B cell (primary cell): ENCODE data around the gene TPST1. TPM values are rescaled to one million over a fixed set of nuclear protein-coding genes. Genes with fewer than 3 reads are reported as not detected.
A peak's percentile ranks its signal among the peaks of the same experiment; 100 is the strongest.

Experiments used
- ATAC-seq: fragments of 200-7000 bp; cut with Tn5 transposase; one replicate; pipeline ENCODE4 v1.10.0; 2021; ENCODE audit warnings: low read depth, mild to moderate bottlenecking, moderate number of reproducible peaks, moderate library complexity
- CTCF ChIA-PET: fragments of 350-600 bp; sonication (Branson Sonifier 250); formaldehyde crosslinking; loops from one replicate; lab custom pipeline; 2021; ENCODE audit warnings: antibody characterized with exemption, inconsistent platforms; lab: Charles Lee
- POLR2A ChIA-PET: fragments of 350-600 bp; sonication (Branson Sonifier 250); formaldehyde crosslinking; loops from one replicate; lab custom pipeline; 2021; ENCODE audit warnings: antibody characterized with exemption; lab: Charles Lee
- DNase-seq: peaks from one replicate; pipeline ENCODE4 v3.0.0; 2013
- H2AFZ ChIP-seq: 2 replicates; pipeline ENCODE4 v1.6.1; 2012; ENCODE audit warnings: mild to moderate bottlenecking, low read depth, low read length; ENCODE audit not compliant: insufficient read depth, poor library complexity, severe bottlenecking
- H3K27ac ChIP-seq, 2 donors: 1 replicate in 1 of 2; 2 replicates in 1 of 2; pipeline ENCODE4 v1.5.1; 2012 to 2013; ENCODE audit warnings: low read length in 2 of 2, mild to moderate bottlenecking in 2 of 2, moderate library complexity in 1 of 2
- H3K27me3 ChIP-seq, 4 experiments: fragments of 200-600 bp in 1 of 4; sonication (generic) in 1 of 4; replicated peaks in 1 of 4; 1 replicate in 2 of 4; 2 replicates in 2 of 4; pipeline versions ENCODE4 v1.6.1 to v1.7.0; 2013 to 2016; ENCODE audit warnings: low read length in 3 of 4, mild to moderate bottlenecking in 2 of 4, mixed read lengths in 1 of 4, moderate library complexity in 1 of 4; ENCODE audit not compliant: insufficient read depth in 4 of 4, control insufficient read depth in 3 of 4; ENCODE audit errors: control extremely low read depth in 1 of 4
- H3K36me3 ChIP-seq, 2 experiments: replicated peaks in 1 of 2; 1 replicate in 1 of 2; 2 replicates in 1 of 2; pipeline versions ENCODE4 v1.6.1 to v1.7.1; 2013; ENCODE audit warnings: low read length in 1 of 2; ENCODE audit not compliant: insufficient read depth in 2 of 2, control insufficient read depth in 1 of 2; ENCODE audit errors: control extremely low read depth in 1 of 2, extremely low read depth in 1 of 2
- H3K4me1 ChIP-seq, 2 donors: fragments of 200-600 bp in 1 of 2; sonication (generic) in 1 of 2; 1 replicate in 1 of 2; 2 replicates in 1 of 2; pipeline versions ENCODE4 v1.5.1 to v1.6.1; 2013 to 2017; ENCODE audit warnings: low read length in 2 of 2; ENCODE audit not compliant: control insufficient read depth in 2 of 2, insufficient read depth in 2 of 2
- H3K4me2 ChIP-seq: replicated peaks from 2 replicates; pipeline ENCODE3; 2012; ENCODE audit warnings: mild to moderate bottlenecking, low read depth, low read length; ENCODE audit not compliant: poor library complexity, severe bottlenecking
- H3K4me3 ChIP-seq, 5 experiments: fragments of 200-600 bp in 1 of 5; sonication (generic) in 1 of 5; 1 replicate in 3 of 5; 2 replicates in 2 of 5; pipeline versions ENCODE4 v1.5.1 to v1.7.0; 2011 to 2016; ENCODE audit warnings: low read length in 4 of 5, mild to moderate bottlenecking in 4 of 5, low read depth in 2 of 5, control low read depth in 1 of 5, moderate library complexity in 1 of 5; ENCODE audit not compliant: insufficient read depth in 1 of 5; ENCODE audit errors: control extremely low read depth in 1 of 5, extremely low read depth in 1 of 5
- H3K79me2 ChIP-seq: fragments of 200-600 bp; sonication (generic); one replicate; pipeline ENCODE4 v1.6.0; 2016; ENCODE audit warnings: low read length; ENCODE audit not compliant: control insufficient read depth, insufficient read depth
- H3K9ac ChIP-seq: fragments of 200-600 bp; sonication (generic); 2 replicates; pipeline ENCODE4 v1.6.1; 2017; ENCODE audit warnings: mild to moderate bottlenecking, low read length, moderate library complexity
- H3K9me3 ChIP-seq, 3 donors: one replicate each; pipeline versions ENCODE4 v1.6.1 to v1.7.1; 2013; ENCODE audit warnings: low read length in 2 of 3; ENCODE audit not compliant: control insufficient read depth in 2 of 3, insufficient read depth in 1 of 3; ENCODE audit errors: control extremely low read depth in 1 of 3
- H4K20me1 ChIP-seq: 2 replicates; pipeline ENCODE4 v1.6.0; 2012; ENCODE audit warnings: mild to moderate bottlenecking, low read length; ENCODE audit not compliant: insufficient read depth, control insufficient read depth, poor library complexity, severe bottlenecking
- H3K27ac Mint-ChIP-seq: one replicate; pipeline ENCODE4 v1.8.0; 2021; ENCODE audit warnings: mixed read lengths
- H3K27me3 Mint-ChIP-seq: one replicate; pipeline ENCODE4 v1.8.0; 2021; ENCODE audit warnings: mixed read lengths
- H3K4me1 Mint-ChIP-seq: one replicate; pipeline ENCODE4 v1.8.0; 2021; ENCODE audit warnings: mixed read lengths
- H3K4me3 Mint-ChIP-seq: one replicate; pipeline ENCODE4 v1.8.0; 2021; ENCODE audit warnings: mixed read lengths
- H3K9me3 Mint-ChIP-seq: one replicate; pipeline ENCODE4 v1.8.0; 2022; ENCODE audit warnings: mixed read lengths; ENCODE audit not compliant: insufficient read depth
- CTCF ChIP-seq: fragments of 200-600 bp; IDR thresholded peaks from one replicate; pipeline ENCODE4 v1.8.0; 2022; ENCODE audit warnings: antibody characterized with exemption, mild to moderate bottlenecking
- EZH2 ChIP-seq: IDR thresholded peaks from 2 replicates; pipeline ENCODE4 v1.6.1; 2012; ENCODE audit warnings: borderline replicate concordance, low read depth, mild to moderate bottlenecking, moderate library complexity, low read length; ENCODE audit not compliant: insufficient read depth, poor library complexity, severe bottlenecking
- WGBS: methylation state at CpG from one replicate; pipeline ENCODE4 v1.1.5; 2013; ENCODE audit warnings: missing lambda C conversion rate; ENCODE audit not compliant: insufficient coverage; 5-methylcytosine and 5-hydroxymethylcytosine counted together
- intact Hi-C: fragments of 100-400 bp; cut with micrococcal nuclease; formaldehyde crosslinking; loops from one replicate; pipeline ENCODE4 v1.10.0; 2022
- polyA plus RNA-seq: library from polyadenylated mRNA; depleted of rRNA; stranded (reverse); fragments of >200 nt; gene quantifications from 2 replicates; pipeline ENCODE4 v1.2.3, GENCODE V29; 2012
- total RNA-seq, 2 donors: library from RNA; stranded (reverse); fragments of 120-200 nt in 1 of 2; gene quantifications; 1 replicate in 1 of 2; 2 replicates in 1 of 2; pipeline versions ENCODE4 v1.2.3 to v1.2.4, GENCODE V29; 2013 to 2022

TPST1 gene
- total and polyA plus RNA-seq, 2 donors (not counting 1 experiment from before 2014, with no cell fraction given): 13.0 to 17.0 TPM

- Histone ChIP-seq H3K36me3 (peaks cover 0 to 4% of the 10 kb centered on the region in 2 experiments), H3K9me3 (no peaks in the 10 kb centered on the region), H3K79me2 (peaks cover 34% of the 10 kb centered on the region), H3K27me3 (peaks cover 0 to 4% (median 1%) of the 10 kb centered on the region in 4 experiments), H3K4me1 (peaks cover 40 to 41% of the 10 kb centered on the region in 2 donors), H3K4me2 (peak overlapping the region; percentile 91), H3K9ac (peak overlapping the region; percentile 79), H3K4me3 (peak overlapping the region; percentile 66 to 87 (median 75)), H2AFZ (peak overlapping the region; percentile 74), H3K27ac (peak overlapping the region in 1 of 2 donors; percentile 84), H4K20me1 (peaks cover 11% of the 10 kb centered on the region)
- ATAC-seq (no peak), DNase-seq (no peak)
- 10% methylated on average over 22 of the region's 22 CpGs for WGBS
- H3K27me3 Mint-ChIP-seq: no peaks in the 10 kb centered on the region
- peak overlapping the region; percentile 92 for H3K27ac Mint-ChIP-seq
- ChIA-PET POLR2A (interaction anchor here (1.0 kb wide), 1 partner anchor 13 kb away, joined by 3 read pairs; no protein-coding TSS in a partner anchor), CTCF (interaction anchor here (0.7 to 1.1 kb wide), 2 partner anchors 90 to 91 kb away, joined by 3 read pairs; partner anchors contain the start of gene CRCP)
- H3K9me3 Mint-ChIP-seq: no peaks in the 10 kb centered on the region
- intact Hi-C loops: loop anchor here (1.0 kb wide), 2 partner anchors 91 to 288 kb away; partner anchors contain the start of gene CRCP
- peak overlapping the region; percentile 96 for H3K4me3 Mint-ChIP-seq
- H3K4me1 Mint-ChIP-seq: peaks cover 41% of the 10 kb centered on the region
- no peak for TF ChIP-seq EZH2
- no peak for TF ChIP-seq CTCF
Observed at GRCh38 chr7:66205741-66206090, 582 bp downstream of the TPST1 start.
